Right lobe of liver (tissue), 6 donors: ENCODE results near the gene CEP44. TPM values are rescaled to one million over a fixed set of nuclear protein-coding genes. Genes with fewer than 3 reads are reported as not detected.
A peak's percentile ranks its signal among the peaks of the same experiment; 100 is the strongest.
"Not testable (repeated sequence)": the region's sequence is repeated elsewhere in the genome, so short reads cannot be mapped to it uniquely, and the experiment has no call there.

ENCODE experiments used
- ATAC-seq, 4 donors: fragments of 200-7000 bp; cut with Tn5 transposase; one replicate each; pipeline ENCODE4 v1.9.1; 2020; ENCODE audit warnings: mild to moderate bottlenecking in 4 of 4, moderate library complexity in 4 of 4
- DNase-seq, 3 donors: peaks; one replicate each; pipeline ENCODE4 v3.0.0-alpha.2; 2020
- H3K27ac ChIP-seq, 3 donors: fragments of 200-600 bp; one replicate each; pipeline ENCODE4 v1.8.0; 2022
- H3K27me3 ChIP-seq, 2 donors: fragments of 200-600 bp; one replicate each; pipeline ENCODE4 v1.8.0; 2022
- H3K36me3 ChIP-seq, 4 donors: fragments of 200-600 bp; sonication (generic) in 1 of 4; one replicate each; pipeline versions ENCODE4 v1.5.1 to v1.8.0; 2017 to 2022; ENCODE audit warnings: control low read depth in 1 of 4
- H3K4me1 ChIP-seq, 4 donors: fragments of 200-600 bp; sonication (generic) in 1 of 4; one replicate each; pipeline versions ENCODE4 v1.5.1 to v1.8.0; 2017 to 2022; ENCODE audit warnings: control low read depth in 1 of 4
- H3K4me3 ChIP-seq, 3 donors: fragments of 200-600 bp; one replicate each; pipeline ENCODE4 v1.8.0; 2022
- H3K9me3 ChIP-seq, 4 donors: fragments of 200-600 bp; sonication (generic) in 1 of 4; one replicate each; pipeline versions ENCODE4 v1.5.1 to v1.8.0; 2017 to 2022; ENCODE audit warnings: control low read depth in 1 of 4
- CTCF ChIP-seq, 4 donors: fragments of 200-600 bp in 3 of 4; fragments of 450-650 bp in 1 of 4; IDR thresholded peaks; one replicate each; pipeline versions ENCODE4 v1.5.1 to v1.8.0; 2016 to 2022; ENCODE audit warnings: antibody characterized with exemption in 4 of 4, mild to moderate bottlenecking in 2 of 4
- POLR2A ChIP-seq: fragments of 450-650 bp; IDR thresholded peaks from one replicate; pipeline ENCODE4 v1.6.1; 2017; ENCODE audit warnings: antibody characterized with exemption, mild to moderate bottlenecking
- WGBS: methylation state at CpG from one replicate; pipeline ENCODE4 v1.1.6; 2018; ENCODE audit warnings: low coverage, low lambda C conversion rate; ENCODE audit not compliant: insufficient coverage; ENCODE audit errors: missing lambda C conversion rate; 5-methylcytosine and 5-hydroxymethylcytosine counted together
- intact Hi-C, 2 donors: fragments of 100-400 bp; cut with DNase I; formaldehyde crosslinking; loops; one replicate each; pipeline versions ENCODE4 v1.11.2 to v1.14.1; 2022
- total RNA-seq, 6 experiments: library from RNA; depleted of rRNA in 2 of 6; stranded (reverse); fragments of >200 nt in 2 of 6; fragmentation: NEBNext Ultra II Directional in 3 of 6; extraction: Animal tissue kit (Norgen Biotek cat#: 25700) in 3 of 6; gene quantifications; one replicate each; pipeline versions ENCODE4 v1.1.0 to v1.2.4, GENCODE V29; 2016 to 2023
- donor health status: DM: no; HTN: yes; CAD: no.
- donor health status: DM: no; HTN: no; CAD: no.
- donor health status: DM: no; HTN: no; CAD: no.
- donor health status: DM: no; HTN: yes; CAD: no.
- donor health status: DM: no; HTN: yes; CAD: no.

Gene CEP44
- total RNA-seq, 6 experiments from 2014 or later: 3.8 to 9.9 (median 7.2) TPM

- Histone ChIP-seq H3K4me3 (no peak overlapping the region), H3K27ac (no peak overlapping the region), H3K4me1 (peaks cover 0 to 8% (median 2%) of the 10 kb centered on the region in 4 donors), H3K36me3 (peaks cover 0 to 3% (median 1%) of the 10 kb centered on the region in 4 donors), H3K27me3 (no peaks in the 10 kb centered on the region), H3K9me3 (no peaks in the 10 kb centered on the region)
- no peak for DNase-seq
- WGBS: 70% methylated on average over 4 of the region's 5 CpGs
- intact Hi-C loops: no loop called here
- TF ChIP-seq POLR2A (no peak), CTCF (IDR thresholded peaks at IDR 0.05) (no peak)
- ATAC-seq: no peak
These were observed 27.9 kb upstream of the CEP44 start for GRCh38 chr4:174255786-174256185.

GRCh38 chr4:174256277-174256713 lies 27.4 kb upstream of the CEP44 start:
- H3K4me3 ChIP-seq: no peak overlapping the region
- no peak for ATAC-seq
- no peak for DNase-seq
- 77% methylated on average over 1 of the region's 1 CpG for WGBS
- H3K36me3 ChIP-seq: peaks cover 0 to 3% (median 1%) of the 10 kb centered on the region in 4 donors
- H3K9me3 ChIP-seq: no peaks in the 10 kb centered on the region
- H3K4me1 ChIP-seq: peaks cover 0 to 13% (median 3%) of the 10 kb centered on the region in 4 donors
- no peaks in the 10 kb centered on the region for H3K27me3 ChIP-seq
- no peak for TF ChIP-seq POLR2A
- no peak for TF ChIP-seq CTCF (IDR thresholded peaks at IDR 0.05)
- intact Hi-C loops: no loop called here
- no peak overlapping the region for H3K27ac ChIP-seq

- TF ChIP-seq POLR2A: no peak
- TF ChIP-seq CTCF (IDR thresholded peaks at IDR 0.05): no peak
- intact Hi-C loops: no loop called here
- Histone ChIP-seq H3K27ac (peak overlapping the region in 1 of 3 donors; percentile 44), H3K9me3 (no peaks in the 10 kb centered on the region), H3K36me3 (peaks cover 0 to 3% (median 1%) of the 10 kb centered on the region in 4 donors), H3K27me3 (no peaks in the 10 kb centered on the region), H3K4me3 (no peak overlapping the region), H3K4me1 (peaks cover 0 to 26% (median 13%) of the 10 kb centered on the region in 4 donors)
- ATAC-seq (no peak), DNase-seq (no peak)
These were observed 24.1 kb upstream of the CEP44 start for GRCh38 chr4:174259580-174259979.

- Histone ChIP-seq H3K36me3 (peaks cover 0 to 3% (median 1%) of the 10 kb centered on the region in 4 donors), H3K27ac (peak overlapping the region in 2 of 3 donors; percentile 1 to 44), H3K4me3 (peak overlapping the region in 1 of 3 donors; percentile 3), H3K4me1 (peaks cover 0 to 26% (median 13%) of the 10 kb centered on the region in 4 donors), H3K27me3 (no peaks in the 10 kb centered on the region), H3K9me3 (no peaks in the 10 kb centered on the region)
- peak; percentile 31 for TF ChIP-seq POLR2A
- TF ChIP-seq CTCF (IDR thresholded peaks at IDR 0.05): no peak
- DNase-seq (no peak), ATAC-seq (peak; percentile 59 to 86 (median 76))
- intact Hi-C loops: no loop called here
- 5% methylated on average over 3 of the region's 3 CpGs for WGBS
These were observed 23.6 kb upstream of the CEP44 start for GRCh38 chr4:174260099-174260498.

GRCh38 chr4:174261432-174261831 lies 22.3 kb upstream of the CEP44 start:
- DNase-seq, H3K9me3 ChIP-seq, H3K36me3 ChIP-seq, intact Hi-C loops, H3K27me3 ChIP-seq, ATAC-seq: not testable (repeated sequence)
- H3K4me3 ChIP-seq: peak overlapping the region in 1 of 3 donors; percentile 4
- WGBS: 16% methylated on average over 1 of the region's 1 CpG
- peak overlapping the region; percentile 1 to 44 (median 44) for H3K27ac ChIP-seq
- H3K4me1 ChIP-seq: peaks cover 0 to 26% (median 13%) of the 10 kb centered on the region in 4 donors
